ENCODE results near the gene NSG2. TPM values are rescaled to one million over a fixed set of nuclear protein-coding genes. Genes with fewer than 3 reads are reported as not detected.

NSG2 gene
- total RNA-seq, 1 donor from 2014 or later: 0.09 TPM

- H3K4me2 ChIP-seq (ENCODE audit: low read length): no peak overlapping the region
- no peaks in the 10 kb centered on the region for H3K9me3 ChIP-seq (ENCODE audit: insufficient read depth, low read depth, low read length)
- no peaks in the 10 kb centered on the region for H3K27me3 ChIP-seq (ENCODE audit: insufficient read depth, low read length)
- no peaks in the 10 kb centered on the region for H3K4me1 ChIP-seq (ENCODE audit: insufficient read depth, low read length)
- no peak overlapping the region for H3K9ac ChIP-seq (ENCODE audit: low read length)
- H3K79me2 ChIP-seq (ENCODE audit: insufficient read depth, low read length): no peaks in the 10 kb centered on the region
- H3K9me3 Mint-ChIP-seq (ENCODE audit: unreplicated experiment): no peaks in the 10 kb centered on the region
- no peaks in the 10 kb centered on the region for H3K36me3 Mint-ChIP-seq (ENCODE audit: low read depth, unreplicated experiment)
- no peaks in the 10 kb centered on the region for H4K20me1 ChIP-seq (ENCODE audit: insufficient read depth, low read length)
- no peak overlapping the region for H3K27ac Mint-ChIP-seq (ENCODE audit: unreplicated experiment)
- H3K4me3 Mint-ChIP-seq (ENCODE audit: unreplicated experiment): no peak overlapping the region
- FAIRE-seq (no peak), DNase-seq (ENCODE audit: low read depth) (no peak)
- TF ChIP-seq CTCF (IDR thresholded peaks at IDR 0.05; ENCODE audit: insufficient read depth, low read depth, low read length) (no peak), EZH2 (IDR thresholded peaks at IDR 0.05; ENCODE audit: insufficient read depth, low read length) (no peak)
- no peak overlapping the region for H3K27ac ChIP-seq (ENCODE audit: low read depth, low read length)
- no peak overlapping the region for H2AFZ ChIP-seq (ENCODE audit: low read depth, low read length)
- H3K4me1 Mint-ChIP-seq (ENCODE audit: low read depth, unreplicated experiment): peaks cover 9% of the 10 kb centered on the region
- H3K27me3 Mint-ChIP-seq (ENCODE audit: low read depth, unreplicated experiment): peaks cover 19% of the 10 kb centered on the region
- no peak overlapping the region for H3K4me3 ChIP-seq (ENCODE audit: insufficient read depth, low read depth, low read length)
- H3K36me3 ChIP-seq (ENCODE audit: insufficient read depth, low read length): no peaks in the 10 kb centered on the region
Measured at GRCh38 chr5:174111287-174111973, 65.9 kb downstream of the NSG2 start.

GRCh38 chr5:174115226-174115625 lies 69.7 kb downstream of the NSG2 start:
- Histone ChIP-seq H4K20me1 (ENCODE audit: insufficient read depth, low read length) (no peaks in the 10 kb centered on the region), H3K27ac (ENCODE audit: low read depth, low read length) (no peak overlapping the region), H3K79me2 (ENCODE audit: insufficient read depth, low read length) (no peaks in the 10 kb centered on the region), H3K27me3 (ENCODE audit: insufficient read depth, low read length) (no peaks in the 10 kb centered on the region), H3K9ac (ENCODE audit: low read length) (no peak overlapping the region), H3K36me3 (ENCODE audit: insufficient read depth, low read length) (no peaks in the 10 kb centered on the region), H3K4me3 (ENCODE audit: insufficient read depth, low read depth, low read length) (no peak overlapping the region), H3K4me2 (ENCODE audit: low read length) (no peak overlapping the region), H3K9me3 (ENCODE audit: insufficient read depth, low read depth, low read length) (no peaks in the 10 kb centered on the region), H3K4me1 (ENCODE audit: insufficient read depth, low read length) (no peaks in the 10 kb centered on the region), H2AFZ (ENCODE audit: low read depth, low read length) (no peak overlapping the region)
- H3K9me3 Mint-ChIP-seq (ENCODE audit: unreplicated experiment): no peaks in the 10 kb centered on the region
- no peak overlapping the region for H3K4me3 Mint-ChIP-seq (ENCODE audit: unreplicated experiment)
- no peaks in the 10 kb centered on the region for H3K4me1 Mint-ChIP-seq (ENCODE audit: low read depth, unreplicated experiment)
- no peak for FAIRE-seq
- TF ChIP-seq EZH2 (IDR thresholded peaks at IDR 0.05; ENCODE audit: insufficient read depth, low read length) (no peak), CTCF (IDR thresholded peaks at IDR 0.05; ENCODE audit: insufficient read depth, low read depth, low read length) (no peak)
- DNase-seq (ENCODE audit: low read depth): no peak
- no peaks in the 10 kb centered on the region for H3K36me3 Mint-ChIP-seq (ENCODE audit: low read depth, unreplicated experiment)
- peaks cover 25% of the 10 kb centered on the region for H3K27me3 Mint-ChIP-seq (ENCODE audit: low read depth, unreplicated experiment)
- no peak overlapping the region for H3K27ac Mint-ChIP-seq (ENCODE audit: unreplicated experiment)

- H3K9ac ChIP-seq (ENCODE audit: low read length): no peak overlapping the region
- FAIRE-seq: no peak
- H2AFZ ChIP-seq (ENCODE audit: low read depth, low read length): no peak overlapping the region
Measured at GRCh38 chr5:174118823-174119467, 73.4 kb downstream of the NSG2 start.

More at GRCh38 chr5:174118823-174119467, 73.4 kb downstream of the NSG2 start:
- Histone ChIP-seq H3K4me3 (ENCODE audit: insufficient read depth, low read depth, low read length) (no peak overlapping the region), H3K4me1 (ENCODE audit: insufficient read depth, low read length) (no peaks in the 10 kb centered on the region), H3K27me3 (ENCODE audit: insufficient read depth, low read length) (no peaks in the 10 kb centered on the region), H3K4me2 (ENCODE audit: low read length) (no peak overlapping the region), H3K9me3 (ENCODE audit: insufficient read depth, low read depth, low read length) (no peaks in the 10 kb centered on the region), H3K27ac (ENCODE audit: low read depth, low read length) (no peak overlapping the region), H4K20me1 (ENCODE audit: insufficient read depth, low read length) (no peaks in the 10 kb centered on the region), H3K36me3 (ENCODE audit: insufficient read depth, low read length) (no peaks in the 10 kb centered on the region), H3K79me2 (ENCODE audit: insufficient read depth, low read length) (no peaks in the 10 kb centered on the region)
- no peak overlapping the region for H3K27ac Mint-ChIP-seq (ENCODE audit: unreplicated experiment)
- H3K27me3 Mint-ChIP-seq (ENCODE audit: low read depth, unreplicated experiment): peaks cover 22% of the 10 kb centered on the region
- H3K9me3 Mint-ChIP-seq (ENCODE audit: unreplicated experiment): no peaks in the 10 kb centered on the region
- no peaks in the 10 kb centered on the region for H3K36me3 Mint-ChIP-seq (ENCODE audit: low read depth, unreplicated experiment)
- H3K4me3 Mint-ChIP-seq (ENCODE audit: unreplicated experiment): no peak overlapping the region
- TF ChIP-seq CTCF (IDR thresholded peaks at IDR 0.05; ENCODE audit: insufficient read depth, low read depth, low read length) (no peak), EZH2 (IDR thresholded peaks at IDR 0.05; ENCODE audit: insufficient read depth, low read length) (no peak)
- H3K4me1 Mint-ChIP-seq (ENCODE audit: low read depth, unreplicated experiment): no peaks in the 10 kb centered on the region
- no peak for DNase-seq (ENCODE audit: low read depth)

Data from astrocyte (in vitro differentiated cells and primary cell).